HG03342 (cell line): ENCODE measurements around the gene MTMR6.

ENCODE experiments used
- ATAC-seq: cut with Tn5 transposase; IDR thresholded peaks from one replicate; pipeline ENCODE4 v1.9.1; 2021; ENCODE audit warnings: mild to moderate bottlenecking, moderate library complexity; ENCODE audit not compliant: unreplicated experiment

Gene MTMR6

GRCh38 chr13:25222740-25223139, 64.5 kb downstream of the MTMR6 start:
- ATAC-seq, result no peak

GRCh38 chr13:25218019-25218418, 69.3 kb downstream of the MTMR6 start:
- ATAC-seq, result no peak

GRCh38 chr13:25217023-25217885, 70.0 kb downstream of the MTMR6 start:
- no peak for ATAC-seq

GRCh38 chr13:25215253-25215575, 72.1 kb downstream of the MTMR6 start:
- no peak for ATAC-seq

- ATAC-seq, result no peak
Observed at GRCh38 chr13:25214491-25215252, 72.6 kb downstream of the MTMR6 start.

GRCh38 chr13:25213715-25214114, 73.6 kb downstream of the MTMR6 start:
- no peak for ATAC-seq

- no peak for ATAC-seq
Observed at GRCh38 chr13:25210842-25211569, 76.3 kb downstream of the MTMR6 start.

- no peak for ATAC-seq
Observed at GRCh38 chr13:25207291-25207810, 79.9 kb downstream of the MTMR6 start.

GRCh38 chr13:25204863-25205262, 82.4 kb downstream of the MTMR6 start:
- ATAC-seq, result no peak

GRCh38 chr13:25203127-25203740, 84.1 kb downstream of the MTMR6 start:
- no peak for ATAC-seq

GRCh38 chr13:25200783-25201182, 86.5 kb downstream of the MTMR6 start:
- no peak for ATAC-seq

GRCh38 chr13:25198647-25199046, 88.6 kb downstream of the MTMR6 start:
- no peak for ATAC-seq

- no peak for ATAC-seq
Observed at GRCh38 chr13:25196971-25197370, 90.3 kb downstream of the MTMR6 start.
